KMS-11 (cell line): ENCODE data around the gene VWA3A.
"Not testable (repeated sequence)": the region's sequence is repeated elsewhere in the genome, so short reads cannot be mapped to it uniquely, and the experiment has no call there.

Experiments used
- H2AFZ ChIP-seq: fragments of 200-600 bp; sonication (generic); 2 replicates; pipeline ENCODE4 v1.6.1; 2016; ENCODE audit warnings: antibody characterized with exemption, mixed run types, low read depth
- H3K27ac ChIP-seq: fragments of 200-600 bp; sonication (generic); 2 replicates; pipeline ENCODE4 v1.6.1; 2016; ENCODE audit warnings: mild to moderate bottlenecking, mixed run types
- H3K27me3 ChIP-seq: fragments of 200-600 bp; sonication (generic); 2 replicates; pipeline ENCODE4 v1.6.1; 2017; ENCODE audit warnings: mild to moderate bottlenecking, low read depth, mixed run types, moderate library complexity; ENCODE audit not compliant: insufficient read depth
- H3K36me3 ChIP-seq: fragments of 200-600 bp; sonication (generic); 2 replicates; pipeline ENCODE4 v1.6.1; 2017; ENCODE audit warnings: mild to moderate bottlenecking, mixed run types; ENCODE audit not compliant: insufficient read depth
- H3K4me1 ChIP-seq: fragments of 200-600 bp; sonication (generic); 2 replicates; pipeline ENCODE4 v1.6.1; 2016; ENCODE audit warnings: mild to moderate bottlenecking, low read depth, mixed run types; ENCODE audit not compliant: poor library complexity, severe bottlenecking
- H3K4me2 ChIP-seq: fragments of 200-600 bp; sonication (generic); 2 replicates; pipeline ENCODE4 v1.7.0; 2016; ENCODE audit warnings: mild to moderate bottlenecking, mixed run types
- H3K4me3 ChIP-seq: fragments of 200-600 bp; sonication (generic); IDR thresholded peaks from 2 replicates; pipeline ENCODE4 v1.6.1; 2017; ENCODE audit warnings: low read depth, low read length, mixed read lengths; ENCODE audit not compliant: insufficient read depth
- H3K79me2 ChIP-seq: fragments of 200-600 bp; sonication (generic); 2 replicates; pipeline ENCODE4 v1.6.1; 2016; ENCODE audit warnings: low read depth, mixed run types; ENCODE audit not compliant: insufficient read depth
- H3K9ac ChIP-seq: fragments of 200-600 bp; sonication (generic); 2 replicates; pipeline ENCODE4 v1.6.1; 2016; ENCODE audit warnings: mild to moderate bottlenecking, mixed run types
- H4K20me1 ChIP-seq: fragments of 200-600 bp; sonication (generic); 2 replicates; pipeline ENCODE4 v1.6.1; 2016; ENCODE audit warnings: mild to moderate bottlenecking, mixed run types; ENCODE audit not compliant: insufficient read depth
- TF ChIP-seq, protein P1 (sequence below): fragments of 200-600 bp; sonication (generic); conservative IDR thresholded peaks from 2 replicates; pipeline ENCODE4 v1.6.1; 2017; ENCODE audit warnings: low read depth, mild to moderate bottlenecking, antibody characterized with exemption, low read length, moderate library complexity, mixed read lengths

Gene VWA3A

GRCh38 chr16:22195445-22195694 lies 103.0 kb downstream of the VWA3A start:
- no peak overlapping the region for H2AFZ ChIP-seq
- H3K4me2 ChIP-seq, result peak overlapping the region; percentile 34
- H3K4me3 ChIP-seq, result no peak overlapping the region

DNA sequence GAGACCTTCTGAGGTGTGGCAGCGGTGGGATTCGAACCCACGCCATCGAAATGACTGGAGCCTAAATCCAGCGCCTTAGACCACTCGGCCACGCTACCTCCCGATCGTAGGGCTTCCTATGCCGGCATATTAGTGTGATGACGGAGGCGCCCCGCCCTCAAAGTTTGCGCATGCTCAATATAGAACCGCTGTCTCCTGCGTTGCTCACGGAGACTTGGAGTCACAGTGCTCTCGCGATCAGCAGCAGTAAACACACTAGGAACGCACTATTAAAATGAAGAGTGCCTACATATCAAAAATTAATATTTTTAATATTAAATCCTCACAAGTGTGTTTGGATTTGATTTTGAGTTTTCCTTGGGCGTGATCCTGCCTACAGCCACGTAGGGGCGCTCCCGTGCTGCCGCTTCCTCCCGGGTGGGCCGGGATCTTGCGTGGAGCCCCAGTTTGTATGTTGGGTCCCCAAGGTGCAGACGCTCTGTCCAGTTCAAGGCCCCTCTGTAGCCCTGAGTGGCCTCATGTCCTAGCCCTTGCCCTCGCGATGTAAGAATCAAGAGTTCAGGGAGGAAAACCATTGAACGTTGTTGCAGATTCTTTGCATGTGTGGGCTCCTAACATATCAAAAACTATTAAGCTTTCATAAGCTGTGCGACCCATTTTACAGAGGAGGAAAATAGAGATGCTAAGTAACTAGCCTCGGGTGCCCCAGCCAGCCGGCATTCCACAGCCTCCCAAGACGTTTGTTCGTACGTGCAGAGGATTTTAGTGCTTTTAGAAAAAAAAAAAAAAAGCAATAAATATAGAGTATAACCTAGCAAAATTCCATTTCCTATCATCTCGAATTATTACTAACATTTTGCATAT lies 103.6 kb downstream of the VWA3A start:
- peak overlapping the region; percentile 16; the same call in 1 of the 2 replicates for H3K9ac ChIP-seq
- peak overlapping the region; percentile 65 for H2AFZ ChIP-seq
- no peaks in the 10 kb centered on the region for H3K36me3 ChIP-seq
- no peaks in the 10 kb centered on the region for H3K79me2 ChIP-seq
- H3K4me2 ChIP-seq, result peak overlapping the region; percentile 56
- H3K4me3 ChIP-seq, result no peak overlapping the region
- H4K20me1 ChIP-seq, result no peaks in the 10 kb centered on the region
- TF ChIP-seq, protein P1, sequence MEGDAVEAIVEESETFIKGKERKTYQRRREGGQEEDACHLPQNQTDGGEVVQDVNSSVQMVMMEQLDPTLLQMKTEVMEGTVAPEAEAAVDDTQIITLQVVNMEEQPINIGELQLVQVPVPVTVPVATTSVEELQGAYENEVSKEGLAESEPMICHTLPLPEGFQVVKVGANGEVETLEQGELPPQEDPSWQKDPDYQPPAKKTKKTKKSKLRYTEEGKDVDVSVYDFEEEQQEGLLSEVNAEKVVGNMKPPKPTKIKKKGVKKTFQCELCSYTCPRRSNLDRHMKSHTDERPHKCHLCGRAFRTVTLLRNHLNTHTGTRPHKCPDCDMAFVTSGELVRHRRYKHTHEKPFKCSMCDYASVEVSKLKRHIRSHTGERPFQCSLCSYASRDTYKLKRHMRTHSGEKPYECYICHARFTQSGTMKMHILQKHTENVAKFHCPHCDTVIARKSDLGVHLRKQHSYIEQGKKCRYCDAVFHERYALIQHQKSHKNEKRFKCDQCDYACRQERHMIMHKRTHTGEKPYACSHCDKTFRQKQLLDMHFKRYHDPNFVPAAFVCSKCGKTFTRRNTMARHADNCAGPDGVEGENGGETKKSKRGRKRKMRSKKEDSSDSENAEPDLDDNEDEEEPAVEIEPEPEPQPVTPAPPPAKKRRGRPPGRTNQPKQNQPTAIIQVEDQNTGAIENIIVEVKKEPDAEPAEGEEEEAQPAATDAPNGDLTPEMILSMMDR, result peak; percentile 90
- no peaks in the 10 kb centered on the region for H3K27me3 ChIP-seq
- peak overlapping the region; percentile 18; the same call in 1 of the 2 replicates for H3K27ac ChIP-seq
- peaks cover 88% of the 10 kb centered on the region for H3K4me1 ChIP-seq

More at GRCh38 chr16:22195445-22195694, 103.0 kb downstream of the VWA3A start:
- no peaks in the 10 kb centered on the region for H4K20me1 ChIP-seq
- H3K79me2 ChIP-seq, result no peaks in the 10 kb centered on the region
- H3K4me1 ChIP-seq, result peaks cover 82% of the 10 kb centered on the region
- H3K36me3 ChIP-seq, result no peaks in the 10 kb centered on the region
- no peak overlapping the region for H3K9ac ChIP-seq
- peak overlapping the region; percentile 21; the same call in 1 of the 2 replicates for H3K27ac ChIP-seq
- no peaks in the 10 kb centered on the region for H3K27me3 ChIP-seq
- TF ChIP-seq, protein P1, result no peak

- H3K4me2 ChIP-seq, result peak overlapping the region; percentile 56; the same call in 1 of the 2 replicates
- H3K4me3 ChIP-seq, H3K36me3 ChIP-seq, H3K9ac ChIP-seq, H2AFZ ChIP-seq, H4K20me1 ChIP-seq, H3K79me2 ChIP-seq, H3K27ac ChIP-seq, H3K27me3 ChIP-seq: not testable (repeated sequence)
- H3K4me1 ChIP-seq, result peaks cover 93% of the 10 kb centered on the region
Measured at GRCh38 chr16:22196559-22197168, 104.3 kb downstream of the VWA3A start.

GRCh38 chr16:22198547-22199293 lies 106.4 kb downstream of the VWA3A start:
- Histone ChIP-seq H3K4me2 (peak overlapping the region; percentile 69), H3K27ac (peak overlapping the region; percentile 91), H4K20me1 (no peaks in the 10 kb centered on the region), H3K79me2 (no peaks in the 10 kb centered on the region), H2AFZ (peak overlapping the region; percentile 67; the same call in 1 of the 2 replicates), H3K4me3 (no peak overlapping the region), H3K9ac (peak overlapping the region; percentile 74), H3K4me1 (peaks cover 87% of the 10 kb centered on the region), H3K36me3 (no peaks in the 10 kb centered on the region), H3K27me3 (no peaks in the 10 kb centered on the region)
- TF ChIP-seq, protein P1, result peak; percentile 48
